Upper lobe of left lung (tissue), 6 donors: ENCODE data around the gene SCLY. TPM values are rescaled to one million over a fixed set of nuclear protein-coding genes. Genes with fewer than 3 reads are reported as not detected.
A peak's percentile ranks its signal among the peaks of the same experiment; 100 is the strongest.

ENCODE experiments used
- ATAC-seq, 2 donors: fragments of 200-7000 bp; cut with Tn5 transposase; one replicate each; pipeline ENCODE4 v1.9.1; 2022; ENCODE audit warnings: mild to moderate bottlenecking in 2 of 2, moderate library complexity in 2 of 2; ENCODE audit not compliant: low FRiP score in 2 of 2
- DNase-seq, 2 donors: peaks; one replicate each; pipeline ENCODE4 v3.0.0-alpha.2; 2019 to 2020
- H3K27ac ChIP-seq, 4 donors: fragments of 200-600 bp; sonication (generic); one replicate each; pipeline ENCODE4 v1.5.1; 2016 to 2019
- H3K27me3 ChIP-seq, 4 donors: fragments of 200-600 bp; sonication (generic); one replicate each; pipeline ENCODE4 v1.5.1; 2017 to 2019
- H3K36me3 ChIP-seq, 4 donors: fragments of 200-600 bp; sonication (generic); one replicate each; pipeline ENCODE4 v1.5.1; 2016 to 2019
- H3K4me1 ChIP-seq, 4 donors: fragments of 200-600 bp; sonication (generic); one replicate each; pipeline ENCODE4 v1.5.1; 2018 to 2019
- H3K4me3 ChIP-seq, 4 donors: fragments of 200-600 bp; sonication (generic); one replicate each; pipeline ENCODE4 v1.5.1; 2017 to 2019; ENCODE audit warnings: mild to moderate bottlenecking in 2 of 4, moderate library complexity in 1 of 4
- H3K9me3 ChIP-seq, 4 donors: fragments of 200-600 bp; sonication (generic); one replicate each; pipeline ENCODE4 v1.5.1; 2018 to 2019
- EP300 ChIP-seq, 4 donors: sonication (generic); formaldehyde crosslinking; IDR thresholded peaks; one replicate each; pipeline ENCODE4 v1.5.1; 2017; ENCODE audit warnings: antibody characterized with exemption in 4 of 4, control low read depth in 2 of 4
- POLR2A ChIP-seq, 4 donors: fragments of 450-650 bp; IDR thresholded peaks; one replicate each; pipeline ENCODE4 v1.5.1; 2016 to 2017; ENCODE audit warnings: antibody characterized with exemption in 4 of 4, mild to moderate bottlenecking in 2 of 4
- POLR2AphosphoS5 ChIP-seq, 2 donors: sonication (generic); formaldehyde crosslinking; IDR thresholded peaks; one replicate each; pipeline ENCODE4 v1.5.1; 2017; ENCODE audit warnings: antibody characterized with exemption in 2 of 2
- whole genome bisulfite sequencing, 2 donors: methylation state at CpG; one replicate each; pipeline ENCODE4 v1.1.5; 2017 to 2018; 5-methylcytosine and 5-hydroxymethylcytosine counted together
- total RNA-seq, 6 donors: library from RNA; depleted of rRNA in 4 of 6; stranded (reverse); fragments of >200 nt in 4 of 6; gene quantifications; one replicate each; pipeline versions ENCODE4 v1.1.0 to v1.2.1, GENCODE V29; 2016 to 2021
- TF ChIP-seq, protein P1 (sequence below), 6 experiments: fragments of 450-650 bp in 4 of 6; fragments of 200-600 bp in 2 of 6; sonication (generic) in 2 of 6; IDR thresholded peaks; one replicate each; pipeline ENCODE4 v1.5.1; 2016 to 2019; ENCODE audit warnings: antibody characterized with exemption in 6 of 6
- donor health status: DM: no; HTN: no; CAD: no; lungs with moderate emphysema.
- donor health status: DM: no; HTN: yes; CAD: no; lungs with severe emphysema.

SCLY gene, protein sequence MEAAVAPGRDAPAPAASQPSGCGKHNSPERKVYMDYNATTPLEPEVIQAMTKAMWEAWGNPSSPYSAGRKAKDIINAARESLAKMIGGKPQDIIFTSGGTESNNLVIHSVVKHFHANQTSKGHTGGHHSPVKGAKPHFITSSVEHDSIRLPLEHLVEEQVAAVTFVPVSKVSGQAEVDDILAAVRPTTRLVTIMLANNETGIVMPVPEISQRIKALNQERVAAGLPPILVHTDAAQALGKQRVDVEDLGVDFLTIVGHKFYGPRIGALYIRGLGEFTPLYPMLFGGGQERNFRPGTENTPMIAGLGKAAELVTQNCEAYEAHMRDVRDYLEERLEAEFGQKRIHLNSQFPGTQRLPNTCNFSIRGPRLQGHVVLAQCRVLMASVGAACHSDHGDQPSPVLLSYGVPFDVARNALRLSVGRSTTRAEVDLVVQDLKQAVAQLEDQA
- total RNA-seq = 10 to 100 TPM in 4 of 6 donors, 1 to 10 TPM in 2; 9.4 to 19.9 (median 11.1) TPM

DNA sequence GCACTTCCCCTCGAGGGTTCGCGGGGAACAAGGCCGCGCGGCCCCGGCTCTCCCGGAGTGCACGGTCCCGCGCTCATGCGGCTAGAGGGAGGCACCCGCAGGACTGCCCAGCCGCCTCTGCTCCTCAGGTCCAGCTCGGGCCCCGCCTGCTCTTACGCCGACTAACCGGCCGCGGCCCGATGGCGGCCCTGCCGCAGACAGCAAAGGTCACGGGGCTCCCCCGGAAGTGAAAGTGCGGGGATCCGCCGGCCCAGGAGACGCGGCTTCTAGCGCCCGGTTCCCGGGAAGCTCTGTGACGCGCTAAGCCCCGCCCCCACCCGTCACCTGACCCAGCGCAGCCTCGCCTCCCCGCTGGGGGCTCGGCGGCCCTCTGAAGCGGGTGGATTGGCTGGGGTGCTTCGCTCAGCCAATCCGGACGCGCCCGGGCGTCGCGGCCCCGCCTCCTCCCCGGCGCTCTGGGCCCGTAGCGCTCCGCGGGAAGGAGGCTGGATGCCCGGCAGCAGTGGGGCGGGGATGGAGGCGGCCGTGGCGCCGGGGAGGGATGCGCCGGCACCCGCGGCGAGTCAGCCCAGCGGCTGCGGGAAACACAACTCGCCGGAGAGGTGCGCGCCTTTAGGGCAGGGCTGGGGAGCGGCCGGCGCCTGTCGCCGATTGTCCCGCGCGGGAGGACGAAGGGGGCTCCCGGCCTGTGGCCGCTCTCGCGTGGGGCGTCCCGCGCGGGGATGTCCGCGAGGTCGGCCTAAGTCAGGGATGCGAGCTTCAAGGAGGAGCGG lies at the start of gene SCLY:
Gene SCLY (plus strand): TSS at position 460 of the 773 bp plus-strand sequence. CDS start 54 bp downstream, at position 514.
- H3K27me3 ChIP-seq = no peaks in the 10 kb centered on the region
- peak within 1 kb of the TSS; percentile 80 to 98 (median 92) for H3K4me3 ChIP-seq
- 2% methylated on average over 13 of the region's 98 CpGs; no CpG with 5 or more reads in 1 of the 2 donors for WGBS, 2 donors
- peak; percentile 97 to 99 for DNase-seq
- H3K27ac ChIP-seq = peak within 1 kb of the TSS; percentile 85 to 97 (median 90)
- H3K36me3 ChIP-seq = peaks cover 0 to 13% (median 2%) of the 10 kb centered on the region in 4 donors
- peak; percentile 99 to 100 for ATAC-seq
- peaks cover 10 to 17% (median 11%) of the 10 kb centered on the region in 4 donors for H3K4me1 ChIP-seq
- TF ChIP-seq POLR2A (IDR thresholded peaks at IDR 0.05) = peak in 3 of 4 donors; percentile 45 to 91 (median 53)
- TF ChIP-seq, protein P1, sequence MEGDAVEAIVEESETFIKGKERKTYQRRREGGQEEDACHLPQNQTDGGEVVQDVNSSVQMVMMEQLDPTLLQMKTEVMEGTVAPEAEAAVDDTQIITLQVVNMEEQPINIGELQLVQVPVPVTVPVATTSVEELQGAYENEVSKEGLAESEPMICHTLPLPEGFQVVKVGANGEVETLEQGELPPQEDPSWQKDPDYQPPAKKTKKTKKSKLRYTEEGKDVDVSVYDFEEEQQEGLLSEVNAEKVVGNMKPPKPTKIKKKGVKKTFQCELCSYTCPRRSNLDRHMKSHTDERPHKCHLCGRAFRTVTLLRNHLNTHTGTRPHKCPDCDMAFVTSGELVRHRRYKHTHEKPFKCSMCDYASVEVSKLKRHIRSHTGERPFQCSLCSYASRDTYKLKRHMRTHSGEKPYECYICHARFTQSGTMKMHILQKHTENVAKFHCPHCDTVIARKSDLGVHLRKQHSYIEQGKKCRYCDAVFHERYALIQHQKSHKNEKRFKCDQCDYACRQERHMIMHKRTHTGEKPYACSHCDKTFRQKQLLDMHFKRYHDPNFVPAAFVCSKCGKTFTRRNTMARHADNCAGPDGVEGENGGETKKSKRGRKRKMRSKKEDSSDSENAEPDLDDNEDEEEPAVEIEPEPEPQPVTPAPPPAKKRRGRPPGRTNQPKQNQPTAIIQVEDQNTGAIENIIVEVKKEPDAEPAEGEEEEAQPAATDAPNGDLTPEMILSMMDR (IDR thresholded peaks at IDR 0.05) = peak in 4 of 6 experiments; percentile 10 to 57 (median 14)
- TF ChIP-seq POLR2AphosphoS5 (IDR thresholded peaks at IDR 0.05) = peak; percentile 83 to 92
- peak in 1 of 4 donors; percentile 17 for TF ChIP-seq EP300 (IDR thresholded peaks at IDR 0.05)
- H3K9me3 ChIP-seq = no peaks in the 10 kb centered on the region

DNA sequence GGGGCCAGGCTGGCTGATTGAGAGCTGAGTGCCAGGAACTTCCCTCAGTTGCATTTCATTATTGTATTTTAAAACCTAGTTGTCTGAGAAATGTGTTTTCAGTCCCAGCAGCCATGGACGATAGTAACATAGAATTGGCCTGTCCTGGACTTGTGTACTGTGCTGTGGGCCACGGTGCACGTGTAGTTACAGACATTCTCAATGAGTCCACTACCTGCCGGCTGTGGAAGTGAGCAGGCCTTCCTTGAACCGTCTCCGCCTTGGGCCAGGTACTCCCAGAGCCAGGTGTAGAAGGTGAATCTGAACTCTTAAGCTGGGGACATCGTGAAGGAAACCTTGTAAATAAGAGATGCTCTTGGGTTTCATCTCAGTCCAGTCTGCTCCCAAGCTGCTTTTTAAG lies 47.0 kb upstream of the SCLY start:
- no peaks in the 10 kb centered on the region for H3K9me3 ChIP-seq
- H3K36me3 ChIP-seq = peaks cover 0 to 17% (median 1%) of the 10 kb centered on the region in 4 donors
- peaks cover 0 to 4% (median 0%) of the 10 kb centered on the region in 4 donors for H3K4me1 ChIP-seq
- DNase-seq (no peak), ATAC-seq (no peak)
- no peaks in the 10 kb centered on the region for H3K27me3 ChIP-seq
- H3K4me3 ChIP-seq = no peak overlapping the region
- 95 to 97% methylated on average over 7 of the region's 7 CpGs for WGBS, 2 donors
- H3K27ac ChIP-seq = no peak overlapping the region
- TF ChIP-seq, protein P1 (IDR thresholded peaks at IDR 0.05) = no peak

DNA sequence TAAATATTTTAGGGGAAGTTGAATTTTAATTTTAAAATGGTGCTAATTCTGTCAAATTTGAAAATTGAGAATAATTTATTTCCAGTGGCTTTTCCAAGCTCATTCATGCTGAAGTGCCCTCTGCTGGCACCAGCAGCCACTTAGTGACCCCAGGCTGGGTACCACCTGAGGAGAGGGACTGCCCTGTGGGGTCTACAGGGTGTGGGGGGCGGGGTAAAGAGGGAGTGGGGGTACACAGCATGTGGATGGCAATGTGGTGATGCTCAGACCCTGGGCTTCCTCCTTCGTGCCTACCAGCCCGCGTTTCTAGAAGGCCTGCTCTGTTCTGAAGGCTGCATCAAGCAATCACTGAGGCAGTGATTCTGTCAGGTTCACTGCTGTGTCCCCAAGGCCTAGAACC lies 45.1 kb upstream of the SCLY start:
- 65 to 71% methylated on average over 4 of the region's 4 CpGs for WGBS, 2 donors
- TF ChIP-seq, protein P1 (IDR thresholded peaks at IDR 0.05) = no peak
- TF ChIP-seq POLR2AphosphoS5 (IDR thresholded peaks at IDR 0.05) (no peak), POLR2A (IDR thresholded peaks at IDR 0.05) (no peak), EP300 (IDR thresholded peaks at IDR 0.05) (no peak)
- ATAC-seq = no peak
- no peak for DNase-seq
- Histone ChIP-seq H3K27me3 (no peaks in the 10 kb centered on the region), H3K27ac (no peak overlapping the region), H3K36me3 (peaks cover 0 to 26% (median 3%) of the 10 kb centered on the region in 4 donors), H3K4me3 (no peak overlapping the region), H3K4me1 (no peaks in the 10 kb centered on the region), H3K9me3 (no peaks in the 10 kb centered on the region)

DNA sequence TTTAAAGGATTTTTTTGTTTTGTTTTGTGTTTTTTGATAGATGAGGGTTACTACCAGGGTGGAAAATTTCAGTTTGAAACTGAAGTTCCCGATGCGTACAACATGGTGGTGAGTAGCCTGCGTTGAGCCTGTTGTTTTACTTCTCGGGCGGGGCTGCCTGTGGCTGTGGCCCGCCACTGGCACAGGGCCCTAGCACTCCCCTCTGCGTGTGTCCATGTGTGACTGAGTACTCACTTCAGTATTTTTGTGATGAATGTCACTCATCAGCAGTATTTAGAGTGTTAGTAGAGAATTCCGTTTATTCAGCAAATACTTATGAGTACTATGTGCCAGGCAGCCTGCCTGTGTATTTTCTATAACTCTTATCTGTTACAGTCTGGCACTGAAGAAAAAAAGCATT lies 44.3 kb upstream of the SCLY start:
- WGBS, 2 donors = 79 to 88% methylated on average over 8 of the region's 8 CpGs
- H3K27ac ChIP-seq = no peak overlapping the region
- H3K9me3 ChIP-seq = no peaks in the 10 kb centered on the region
- no peak for TF ChIP-seq POLR2AphosphoS5 (IDR thresholded peaks at IDR 0.05)
- no peak for TF ChIP-seq EP300 (IDR thresholded peaks at IDR 0.05)
- no peak for TF ChIP-seq POLR2A (IDR thresholded peaks at IDR 0.05)
- TF ChIP-seq, protein P1 (IDR thresholded peaks at IDR 0.05) = no peak
- H3K4me1 ChIP-seq = no peaks in the 10 kb centered on the region
- ATAC-seq (no peak), DNase-seq (peak in 1 of 2 donors; percentile 36)
- H3K27me3 ChIP-seq = no peaks in the 10 kb centered on the region
- peaks cover 0 to 32% (median 3%) of the 10 kb centered on the region in 4 donors for H3K36me3 ChIP-seq
- H3K4me3 ChIP-seq = no peak overlapping the region
